Gastroesophageal sphincter (tissue), 4 donors: Measurements from ENCODE around the gene SYNGR3. TPM values are rescaled to one million over a fixed set of nuclear protein-coding genes. Genes with fewer than 3 reads are reported as not detected.

Experiments used
- ATAC-seq: fragments of 150-250 bp; one replicate; pipeline ENCODE4 v1.9.1; 2016; ENCODE audit warnings: mild to moderate bottlenecking, moderate library complexity
- H3K27ac ChIP-seq, 4 donors: fragments of 200-600 bp; sonication (generic) in 3 of 4; 1 replicate in 3 of 4; 2 replicates in 1 of 4; pipeline ENCODE4 v1.5.1; 2016 to 2019
- H3K27me3 ChIP-seq: fragments of 200-600 bp; sonication (generic); one replicate; pipeline ENCODE4 v1.5.1; 2019
- H3K36me3 ChIP-seq, 2 donors: fragments of 200-600 bp; sonication (generic); one replicate each; pipeline ENCODE4 v1.5.1; 2019; ENCODE audit warnings: control low read depth in 1 of 2
- H3K4me1 ChIP-seq, 3 donors: fragments of 200-600 bp; sonication (generic); 1 replicate in 2 of 3; 2 replicates in 1 of 3; pipeline ENCODE4 v1.5.1; 2016 to 2019; ENCODE audit warnings: control low read depth in 2 of 3
- H3K4me3 ChIP-seq, 2 donors: fragments of 200-600 bp; sonication (generic); one replicate each; pipeline ENCODE4 v1.5.1; 2019; ENCODE audit warnings: mild to moderate bottlenecking in 1 of 2, moderate library complexity in 1 of 2
- H3K9me3 ChIP-seq, 3 donors: fragments of 200-600 bp; sonication (generic); one replicate each; pipeline ENCODE4 v1.5.1; 2017 to 2019; ENCODE audit warnings: control low read depth in 2 of 3
- EP300 ChIP-seq: sonication (generic); formaldehyde crosslinking; IDR thresholded peaks from one replicate; pipeline ENCODE4 v1.6.1; 2017; ENCODE audit warnings: antibody characterized with exemption, mild to moderate bottlenecking
- POLR2A ChIP-seq, 2 donors: fragments of 450-650 bp; IDR thresholded peaks; one replicate each; pipeline ENCODE4 v1.6.1; 2017; ENCODE audit warnings: antibody characterized with exemption in 2 of 2, mild to moderate bottlenecking in 2 of 2, moderate library complexity in 1 of 2
- POLR2AphosphoS5 ChIP-seq: sonication (generic); formaldehyde crosslinking; IDR thresholded peaks from one replicate; pipeline ENCODE4 v1.6.1; 2017; ENCODE audit warnings: antibody characterized with exemption
- WGBS, 2 donors: methylation state at CpG; one replicate each; pipeline ENCODE4 v1.1.5; 2018; ENCODE audit warnings: low coverage in 1 of 2; 5-methylcytosine and 5-hydroxymethylcytosine counted together
- total RNA-seq, 4 donors: library from RNA; depleted of rRNA; stranded (reverse); fragments of >200 nt; gene quantifications; one replicate each; pipeline ENCODE4 v1.1.0, GENCODE V29; 2016
- TF ChIP-seq, protein P1 (sequence below), 4 experiments: fragments of 200-600 bp in 2 of 4; fragments of 450-650 bp in 2 of 4; sonication (generic) in 1 of 4; IDR thresholded peaks; one replicate each; pipeline ENCODE4 v1.5.1; 2017 to 2019; ENCODE audit warnings: antibody characterized with exemption in 4 of 4, mild to moderate bottlenecking in 2 of 4, moderate library complexity in 2 of 4

Gene SYNGR3
- total RNA-seq, 4 donors from 2014 or later = 1.2 to 5.1 (median 3.1) TPM; not detected in 1

DNA sequence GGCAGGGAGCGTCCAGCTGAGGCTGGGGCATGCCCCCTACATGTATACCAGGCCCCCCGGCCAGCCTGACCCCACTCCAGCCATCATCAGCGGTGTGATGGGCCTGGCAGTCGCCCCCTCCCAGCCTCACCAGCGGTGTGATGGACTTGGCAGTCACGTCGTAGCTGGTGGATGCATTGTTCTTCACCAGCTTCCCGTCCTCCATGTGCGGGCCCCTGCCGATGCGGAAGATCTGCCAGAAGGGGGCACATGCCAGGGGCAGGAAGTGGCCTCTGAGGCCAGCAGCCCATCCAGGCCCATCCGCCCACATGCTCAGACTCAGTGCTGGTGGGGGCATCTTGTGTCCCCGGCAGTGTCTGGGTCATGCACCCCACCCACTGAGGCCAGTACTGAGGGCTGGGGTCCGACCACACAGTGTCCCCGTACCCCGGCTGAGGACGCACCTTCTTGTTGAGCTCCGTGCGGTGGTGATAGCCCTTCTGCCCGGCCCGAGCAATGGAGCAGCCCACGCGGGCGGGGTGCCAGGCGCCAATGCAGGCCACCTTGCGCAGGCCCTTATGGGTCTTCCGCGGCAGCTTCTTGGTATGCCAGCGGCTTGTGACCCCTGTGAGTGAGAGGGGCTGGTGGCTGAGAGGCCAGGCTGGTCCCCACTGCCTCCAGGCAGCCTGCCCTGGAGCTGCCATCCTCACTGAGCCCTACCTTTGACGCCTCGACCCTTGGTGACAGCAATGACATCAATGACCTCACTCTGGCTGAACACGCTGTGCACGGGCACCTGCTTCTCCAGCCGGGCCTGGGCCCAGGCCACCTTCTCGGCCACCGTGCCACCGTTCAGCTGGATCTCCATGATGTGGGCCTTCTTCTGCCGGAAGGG lies 43.0 kb upstream of the SYNGR3 start:
- Histone ChIP-seq H3K4me1 (peaks cover 2 to 18% (median 7%) of the 10 kb centered on the region in 3 donors), H3K4me3 (no peak overlapping the region), H3K9me3 (no peaks in the 10 kb centered on the region), H3K36me3 (no peaks in the 10 kb centered on the region), H3K27me3 (no peaks in the 10 kb centered on the region), H3K27ac (no peak overlapping the region)
- ATAC-seq = no peak
- no peak for TF ChIP-seq POLR2A (IDR thresholded peaks at IDR 0.05)
- TF ChIP-seq EP300 = no peak
- TF ChIP-seq, protein P1, sequence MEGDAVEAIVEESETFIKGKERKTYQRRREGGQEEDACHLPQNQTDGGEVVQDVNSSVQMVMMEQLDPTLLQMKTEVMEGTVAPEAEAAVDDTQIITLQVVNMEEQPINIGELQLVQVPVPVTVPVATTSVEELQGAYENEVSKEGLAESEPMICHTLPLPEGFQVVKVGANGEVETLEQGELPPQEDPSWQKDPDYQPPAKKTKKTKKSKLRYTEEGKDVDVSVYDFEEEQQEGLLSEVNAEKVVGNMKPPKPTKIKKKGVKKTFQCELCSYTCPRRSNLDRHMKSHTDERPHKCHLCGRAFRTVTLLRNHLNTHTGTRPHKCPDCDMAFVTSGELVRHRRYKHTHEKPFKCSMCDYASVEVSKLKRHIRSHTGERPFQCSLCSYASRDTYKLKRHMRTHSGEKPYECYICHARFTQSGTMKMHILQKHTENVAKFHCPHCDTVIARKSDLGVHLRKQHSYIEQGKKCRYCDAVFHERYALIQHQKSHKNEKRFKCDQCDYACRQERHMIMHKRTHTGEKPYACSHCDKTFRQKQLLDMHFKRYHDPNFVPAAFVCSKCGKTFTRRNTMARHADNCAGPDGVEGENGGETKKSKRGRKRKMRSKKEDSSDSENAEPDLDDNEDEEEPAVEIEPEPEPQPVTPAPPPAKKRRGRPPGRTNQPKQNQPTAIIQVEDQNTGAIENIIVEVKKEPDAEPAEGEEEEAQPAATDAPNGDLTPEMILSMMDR (IDR thresholded peaks at IDR 0.05) = no peak
- no peak for TF ChIP-seq POLR2AphosphoS5
- WGBS, 2 donors = no CpG with 5 or more reads among the region's 38 CpGs

DNA sequence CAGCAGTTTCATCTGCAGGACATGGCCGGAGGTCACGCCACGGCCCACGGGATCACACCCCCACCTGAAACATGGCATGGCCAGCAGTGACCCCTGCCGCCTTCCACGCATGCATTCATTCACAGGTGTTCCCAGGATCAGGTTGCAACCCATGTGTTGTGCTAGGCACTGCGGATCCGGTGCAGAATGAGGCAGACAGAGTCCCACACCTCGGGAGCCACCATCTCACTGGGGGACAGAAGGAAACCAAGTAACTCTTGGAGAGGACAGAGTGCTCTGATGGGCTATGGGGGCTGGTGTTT lies 42.5 kb upstream of the SYNGR3 start:
- Histone ChIP-seq H3K36me3 (no peaks in the 10 kb centered on the region), H3K27ac (no peak overlapping the region), H3K4me3 (no peak overlapping the region), H3K27me3 (no peaks in the 10 kb centered on the region), H3K4me1 (peaks cover 0 to 12% (median 3%) of the 10 kb centered on the region in 3 donors), H3K9me3 (no peaks in the 10 kb centered on the region)
- no CpG with 5 or more reads among the region's 9 CpGs for WGBS, 2 donors
- TF ChIP-seq POLR2AphosphoS5 = no peak
- no peak for TF ChIP-seq EP300
- TF ChIP-seq, protein P1 (IDR thresholded peaks at IDR 0.05) = no peak
- TF ChIP-seq POLR2A (IDR thresholded peaks at IDR 0.05) = no peak
- ATAC-seq = no peak

DNA sequence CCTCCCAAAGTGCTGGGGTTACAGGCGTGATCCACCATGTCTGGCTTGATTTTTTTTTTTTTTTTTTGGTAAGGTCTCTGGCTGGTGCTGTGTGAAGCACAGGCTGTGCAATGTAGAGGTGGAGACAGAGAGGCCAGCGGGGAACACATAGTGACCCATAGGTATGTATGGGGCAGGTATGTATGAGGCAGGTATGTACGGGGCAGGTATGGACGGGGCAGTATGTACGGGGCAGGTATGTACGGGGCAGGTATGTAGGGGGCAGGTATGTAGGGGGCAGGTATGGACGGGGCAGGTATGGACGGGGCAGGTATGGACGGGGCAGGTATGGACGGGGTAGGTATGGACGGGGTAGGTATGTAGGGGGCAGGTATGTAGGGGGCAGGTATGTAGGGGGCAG lies 40.3 kb upstream of the SYNGR3 start:
- Histone ChIP-seq H3K4me3 (no peak overlapping the region), H3K27ac (no peak overlapping the region), H3K4me1 (no peaks in the 10 kb centered on the region), H3K9me3 (no peaks in the 10 kb centered on the region), H3K27me3 (no peaks in the 10 kb centered on the region), H3K36me3 (no peaks in the 10 kb centered on the region)
- 80 to 85% methylated on average over 1 to 5 of the region's 11 CpGs for WGBS, 2 donors
- no peak for ATAC-seq
- TF ChIP-seq EP300 = no peak
- no peak for TF ChIP-seq POLR2AphosphoS5
- TF ChIP-seq, protein P1 (IDR thresholded peaks at IDR 0.05) = no peak
- no peak for TF ChIP-seq POLR2A (IDR thresholded peaks at IDR 0.05)

DNA sequence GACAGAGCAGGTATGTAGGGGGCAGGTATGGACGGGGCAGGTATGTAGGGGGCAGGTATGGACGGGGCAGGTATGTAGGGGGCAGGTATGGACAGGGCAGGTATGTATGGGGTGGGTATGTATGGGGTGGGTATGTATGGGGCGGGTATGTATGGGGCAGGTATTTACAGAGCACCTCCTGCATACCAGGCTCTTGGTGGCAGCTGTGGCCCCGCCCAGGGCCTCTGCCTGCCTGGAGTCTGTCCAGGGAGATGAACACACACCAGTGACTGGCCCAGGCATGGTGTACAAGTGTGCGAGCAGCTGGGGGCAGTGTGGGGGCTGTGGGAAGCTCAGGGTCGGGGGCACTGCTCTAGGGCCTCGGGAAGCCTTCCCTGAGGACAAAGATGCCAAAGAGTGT lies 39.7 kb upstream of the SYNGR3 start:
- no peak for ATAC-seq
- Histone ChIP-seq H3K4me3 (no peak overlapping the region), H3K9me3 (no peaks in the 10 kb centered on the region), H3K27me3 (no peaks in the 10 kb centered on the region), H3K27ac (no peak overlapping the region), H3K4me1 (no peaks in the 10 kb centered on the region), H3K36me3 (no peaks in the 10 kb centered on the region)
- WGBS, 2 donors = 40 to 73% methylated on average over 1 to 4 of the region's 7 CpGs
- TF ChIP-seq POLR2A (IDR thresholded peaks at IDR 0.05) (no peak), EP300 (no peak), POLR2AphosphoS5 (no peak)
- TF ChIP-seq, protein P1 (IDR thresholded peaks at IDR 0.05) = no peak

DNA sequence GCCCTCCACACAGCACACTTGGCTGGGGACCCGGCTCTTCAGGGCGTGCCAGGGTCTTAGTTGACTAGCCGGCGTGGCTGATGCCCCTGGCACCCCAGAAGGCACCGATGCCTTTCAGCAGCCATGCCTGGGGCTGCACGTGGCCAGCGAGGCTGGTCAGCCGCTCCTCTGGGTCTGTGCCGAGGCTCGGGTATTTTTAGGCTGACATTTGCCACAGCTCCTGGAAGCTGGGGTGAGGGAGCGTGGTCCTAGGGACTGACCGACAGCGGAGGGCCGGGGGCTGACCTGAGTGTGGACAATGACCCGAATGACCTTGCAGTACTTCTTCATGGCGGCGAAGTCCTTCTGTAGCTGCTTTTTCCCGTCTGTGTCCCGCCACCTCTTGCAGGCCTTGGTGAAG lies 39.2 kb upstream of the SYNGR3 start:
- ATAC-seq = no peak
- WGBS, 2 donors = 86% methylated on average over 4 of the region's 19 CpGs; no CpG with 5 or more reads in 1 of the 2 donors
- TF ChIP-seq, protein P1 (IDR thresholded peaks at IDR 0.05) = no peak
- no peak for TF ChIP-seq POLR2AphosphoS5
- TF ChIP-seq POLR2A (IDR thresholded peaks at IDR 0.05) = no peak
- no peak for TF ChIP-seq EP300
- H3K27me3 ChIP-seq = no peaks in the 10 kb centered on the region
- H3K27ac ChIP-seq = no peak overlapping the region
- H3K36me3 ChIP-seq = no peaks in the 10 kb centered on the region
- H3K4me1 ChIP-seq = no peaks in the 10 kb centered on the region
- H3K9me3 ChIP-seq = no peaks in the 10 kb centered on the region
- no peak overlapping the region for H3K4me3 ChIP-seq
